ENCODE results near the gene ANTXR2.

The ANTXR2 gene

DNA sequence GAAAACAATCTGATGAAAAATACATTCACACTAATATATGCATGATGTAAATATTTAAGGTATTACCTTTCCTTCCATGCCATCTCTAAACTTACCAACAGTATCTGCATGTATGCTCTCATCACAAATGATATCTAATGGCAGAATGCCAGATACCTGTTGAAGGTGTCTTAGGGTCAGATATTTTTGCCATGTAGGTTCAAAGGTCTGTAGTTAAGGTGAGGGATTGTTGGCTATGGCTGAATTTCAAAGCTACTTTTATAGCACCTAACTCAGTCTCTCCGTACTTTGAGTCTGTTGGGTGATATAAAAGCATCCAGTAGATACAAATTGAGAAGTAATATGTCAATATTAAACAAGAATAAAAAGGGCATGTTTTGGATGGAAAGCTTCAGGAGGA lies 19.8 kb upstream of the ANTXR2 start:
- Histone ChIP-seq H3K27ac (ENCODE audit: low read depth, low read length) (no peak overlapping the region), H3K27me3 (ENCODE audit: control insufficient read depth in 1 of 2, insufficient read depth in 2 of 2, low read length in 2 of 2) (no peaks in the 10 kb centered on the region), H3K4me1 (ENCODE audit: control insufficient read depth in 1 of 2, insufficient read depth in 2 of 2, low read length in 2 of 2) (no peaks in the 10 kb centered on the region), H3K36me3 (ENCODE audit: control insufficient read depth in 1 of 2, insufficient read depth in 2 of 2, low read length in 2 of 2) (no peaks in the 10 kb centered on the region), H3K4me3 (ENCODE audit: low read depth in 1 of 2, low read length in 2 of 2) (no peak overlapping the region), H3K9ac (ENCODE audit: low read depth in 1 of 2, low read length in 2 of 2) (no peak overlapping the region), H3K9me3 (ENCODE audit: control insufficient read depth in 1 of 2, low read length in 2 of 2) (no peaks in the 10 kb centered on the region)

- Histone ChIP-seq H3K4me3 (ENCODE audit: low read depth in 1 of 2, low read length in 2 of 2) (no peak overlapping the region), H3K27me3 (ENCODE audit: control insufficient read depth in 1 of 2, insufficient read depth in 2 of 2, low read length in 2 of 2) (no peaks in the 10 kb centered on the region), H3K4me1 (ENCODE audit: control insufficient read depth in 1 of 2, insufficient read depth in 2 of 2, low read length in 2 of 2) (no peaks in the 10 kb centered on the region), H3K36me3 (ENCODE audit: control insufficient read depth in 1 of 2, insufficient read depth in 2 of 2, low read length in 2 of 2) (no peaks in the 10 kb centered on the region), H3K9me3 (ENCODE audit: control insufficient read depth in 1 of 2, low read length in 2 of 2) (no peaks in the 10 kb centered on the region), H3K9ac (ENCODE audit: low read depth in 1 of 2, low read length in 2 of 2) (no peak overlapping the region), H3K27ac (ENCODE audit: low read depth, low read length) (no peak overlapping the region)
These were observed 19.1 kb upstream of the ANTXR2 start for GRCh38 chr4:80092088-80092487.

GRCh38 chr4:80091688-80092087 lies 18.7 kb upstream of the ANTXR2 start:
- no peaks in the 10 kb centered on the region for H3K9me3 ChIP-seq (ENCODE audit: control insufficient read depth in 1 of 2, low read length in 2 of 2)
- H3K4me3 ChIP-seq (ENCODE audit: low read depth in 1 of 2, low read length in 2 of 2): no peak overlapping the region
- H3K9ac ChIP-seq (ENCODE audit: low read depth in 1 of 2, low read length in 2 of 2): no peak overlapping the region
- no peaks in the 10 kb centered on the region for H3K36me3 ChIP-seq (ENCODE audit: control insufficient read depth in 1 of 2, insufficient read depth in 2 of 2, low read length in 2 of 2)
- no peak overlapping the region for H3K27ac ChIP-seq (ENCODE audit: low read depth, low read length)
- H3K27me3 ChIP-seq (ENCODE audit: control insufficient read depth in 1 of 2, insufficient read depth in 2 of 2, low read length in 2 of 2): no peaks in the 10 kb centered on the region
- H3K4me1 ChIP-seq (ENCODE audit: control insufficient read depth in 1 of 2, insufficient read depth in 2 of 2, low read length in 2 of 2): no peaks in the 10 kb centered on the region

GRCh38 chr4:80091184-80091583 lies 18.2 kb upstream of the ANTXR2 start:
- Histone ChIP-seq H3K36me3 (ENCODE audit: control insufficient read depth in 1 of 2, insufficient read depth in 2 of 2, low read length in 2 of 2) (no peaks in the 10 kb centered on the region), H3K4me3 (ENCODE audit: low read depth in 1 of 2, low read length in 2 of 2) (no peak overlapping the region), H3K9ac (ENCODE audit: low read depth in 1 of 2, low read length in 2 of 2) (no peak overlapping the region), H3K4me1 (ENCODE audit: control insufficient read depth in 1 of 2, insufficient read depth in 2 of 2, low read length in 2 of 2) (no peaks in the 10 kb centered on the region), H3K27ac (ENCODE audit: low read depth, low read length) (no peak overlapping the region), H3K9me3 (ENCODE audit: control insufficient read depth in 1 of 2, low read length in 2 of 2) (no peaks in the 10 kb centered on the region), H3K27me3 (ENCODE audit: control insufficient read depth in 1 of 2, insufficient read depth in 2 of 2, low read length in 2 of 2) (no peaks in the 10 kb centered on the region)

DNA sequence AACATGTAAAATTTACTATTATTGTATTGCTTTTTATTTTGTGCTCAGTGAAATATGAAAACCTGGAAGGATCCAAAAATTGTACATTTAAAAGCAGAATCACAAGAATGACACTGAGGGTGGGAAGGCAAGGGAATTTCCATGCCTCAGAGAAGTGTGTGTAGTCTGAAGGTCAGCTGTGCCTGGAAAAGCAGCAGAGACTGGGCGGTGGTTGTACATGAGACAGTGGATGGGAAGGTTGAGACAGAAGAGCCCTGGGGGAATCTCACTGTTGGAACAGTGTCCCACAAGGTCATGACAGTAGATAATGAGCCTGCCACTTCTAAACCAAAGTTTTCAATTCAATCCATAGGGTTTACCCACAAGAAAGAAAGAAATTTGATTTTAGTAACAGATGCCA lies 17.1 kb upstream of the ANTXR2 start:
- H3K36me3 ChIP-seq (ENCODE audit: control insufficient read depth in 1 of 2, insufficient read depth in 2 of 2, low read length in 2 of 2): no peaks in the 10 kb centered on the region
- H3K27ac ChIP-seq (ENCODE audit: low read depth, low read length): no peak overlapping the region
- H3K27me3 ChIP-seq (ENCODE audit: control insufficient read depth in 1 of 2, insufficient read depth in 2 of 2, low read length in 2 of 2): no peaks in the 10 kb centered on the region
- no peaks in the 10 kb centered on the region for H3K9me3 ChIP-seq (ENCODE audit: control insufficient read depth in 1 of 2, low read length in 2 of 2)
- H3K9ac ChIP-seq (ENCODE audit: low read depth in 1 of 2, low read length in 2 of 2): no peak overlapping the region
- no peak overlapping the region for H3K4me3 ChIP-seq (ENCODE audit: low read depth in 1 of 2, low read length in 2 of 2)
- H3K4me1 ChIP-seq (ENCODE audit: control insufficient read depth in 1 of 2, insufficient read depth in 2 of 2, low read length in 2 of 2): no peaks in the 10 kb centered on the region

DNA sequence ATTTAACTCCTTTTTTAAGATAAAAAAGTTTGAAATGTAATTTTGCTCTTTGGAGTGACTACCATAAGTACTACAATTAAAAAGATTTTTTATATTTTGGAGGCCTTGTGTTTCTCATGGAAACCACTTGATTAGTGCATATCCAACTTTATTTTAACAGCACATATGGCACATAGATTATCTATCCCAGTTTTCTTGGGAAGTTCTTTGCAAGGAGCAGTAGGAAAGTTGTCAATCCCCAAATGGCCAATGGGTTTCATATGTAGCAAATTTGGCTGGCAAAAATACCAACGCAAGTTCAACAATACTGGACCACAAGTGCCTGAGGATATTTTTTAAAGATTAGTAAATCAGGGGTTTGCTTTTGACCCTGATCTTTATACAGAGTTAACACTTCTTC lies 15.4 kb upstream of the ANTXR2 start:
- Histone ChIP-seq H3K36me3 (ENCODE audit: control insufficient read depth in 1 of 2, insufficient read depth in 2 of 2, low read length in 2 of 2) (no peaks in the 10 kb centered on the region), H3K9ac (ENCODE audit: low read depth in 1 of 2, low read length in 2 of 2) (no peak overlapping the region), H3K9me3 (ENCODE audit: control insufficient read depth in 1 of 2, low read length in 2 of 2) (no peaks in the 10 kb centered on the region), H3K4me1 (ENCODE audit: control insufficient read depth in 1 of 2, insufficient read depth in 2 of 2, low read length in 2 of 2) (no peaks in the 10 kb centered on the region), H3K27ac (ENCODE audit: low read depth, low read length) (no peak overlapping the region), H3K27me3 (ENCODE audit: control insufficient read depth in 1 of 2, insufficient read depth in 2 of 2, low read length in 2 of 2) (no peaks in the 10 kb centered on the region), H3K4me3 (ENCODE audit: low read depth in 1 of 2, low read length in 2 of 2) (no peak overlapping the region)

- Histone ChIP-seq H3K27ac (ENCODE audit: low read depth, low read length) (no peak overlapping the region), H3K27me3 (ENCODE audit: control insufficient read depth in 1 of 2, insufficient read depth in 2 of 2, low read length in 2 of 2) (no peaks in the 10 kb centered on the region), H3K9me3 (ENCODE audit: control insufficient read depth in 1 of 2, low read length in 2 of 2) (no peaks in the 10 kb centered on the region), H3K9ac (ENCODE audit: low read depth in 1 of 2, low read length in 2 of 2) (no peak overlapping the region), H3K36me3 (ENCODE audit: control insufficient read depth in 1 of 2, insufficient read depth in 2 of 2, low read length in 2 of 2) (no peaks in the 10 kb centered on the region), H3K4me1 (ENCODE audit: control insufficient read depth in 1 of 2, insufficient read depth in 2 of 2, low read length in 2 of 2) (no peaks in the 10 kb centered on the region), H3K4me3 (ENCODE audit: low read depth in 1 of 2, low read length in 2 of 2) (no peak overlapping the region)
These were observed 13.3 kb upstream of the ANTXR2 start for GRCh38 chr4:80086296-80086695.

- H3K36me3 ChIP-seq (ENCODE audit: control insufficient read depth in 1 of 2, insufficient read depth in 2 of 2, low read length in 2 of 2): no peaks in the 10 kb centered on the region
- H3K27ac ChIP-seq (ENCODE audit: low read depth, low read length): no peak overlapping the region
- no peaks in the 10 kb centered on the region for H3K4me1 ChIP-seq (ENCODE audit: control insufficient read depth in 1 of 2, insufficient read depth in 2 of 2, low read length in 2 of 2)
- no peaks in the 10 kb centered on the region for H3K9me3 ChIP-seq (ENCODE audit: control insufficient read depth in 1 of 2, low read length in 2 of 2)
- H3K27me3 ChIP-seq (ENCODE audit: control insufficient read depth in 1 of 2, insufficient read depth in 2 of 2, low read length in 2 of 2): no peaks in the 10 kb centered on the region
- H3K9ac ChIP-seq (ENCODE audit: low read depth in 1 of 2, low read length in 2 of 2): no peak overlapping the region
- no peak overlapping the region for H3K4me3 ChIP-seq (ENCODE audit: low read depth in 1 of 2, low read length in 2 of 2)
These were observed 12.1 kb upstream of the ANTXR2 start for GRCh38 chr4:80085081-80085480.

- Histone ChIP-seq H3K9ac (ENCODE audit: low read depth in 1 of 2, low read length in 2 of 2) (no peak overlapping the region), H3K27me3 (ENCODE audit: control insufficient read depth in 1 of 2, insufficient read depth in 2 of 2, low read length in 2 of 2) (no peaks in the 10 kb centered on the region), H3K4me1 (ENCODE audit: control insufficient read depth in 1 of 2, insufficient read depth in 2 of 2, low read length in 2 of 2) (no peaks in the 10 kb centered on the region), H3K27ac (ENCODE audit: low read depth, low read length) (no peak overlapping the region), H3K36me3 (ENCODE audit: control insufficient read depth in 1 of 2, insufficient read depth in 2 of 2, low read length in 2 of 2) (no peaks in the 10 kb centered on the region), H3K4me3 (ENCODE audit: low read depth in 1 of 2, low read length in 2 of 2) (no peak overlapping the region), H3K9me3 (ENCODE audit: control insufficient read depth in 1 of 2, low read length in 2 of 2) (no peaks in the 10 kb centered on the region)
These were observed 9.7 kb upstream of the ANTXR2 start for GRCh38 chr4:80082693-80083092.

DNA sequence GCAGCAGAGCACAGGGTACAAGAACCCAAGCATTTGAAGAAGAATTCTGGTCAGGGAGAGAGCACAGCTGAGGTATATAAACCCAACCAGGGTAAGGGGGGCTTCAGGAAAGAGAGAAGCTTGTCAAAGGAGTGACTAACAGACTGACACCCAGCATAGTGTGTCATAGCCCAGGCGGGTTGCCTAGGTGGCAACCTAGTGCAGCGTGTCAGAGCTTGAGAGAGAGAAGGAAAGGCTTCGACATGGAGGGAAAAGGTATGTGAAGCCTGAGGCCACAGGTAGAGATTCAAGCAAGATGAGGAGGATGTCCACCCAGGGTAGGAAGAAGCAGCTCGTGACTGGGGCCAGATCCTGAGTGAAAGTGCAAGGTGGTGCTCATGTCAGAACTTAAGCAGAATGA lies 8.5 kb upstream of the ANTXR2 start:
- Histone ChIP-seq H3K36me3 (ENCODE audit: control insufficient read depth in 1 of 2, insufficient read depth in 2 of 2, low read length in 2 of 2) (no peaks in the 10 kb centered on the region), H3K9me3 (ENCODE audit: control insufficient read depth in 1 of 2, low read length in 2 of 2) (no peaks in the 10 kb centered on the region), H3K9ac (ENCODE audit: low read depth in 1 of 2, low read length in 2 of 2) (no peak overlapping the region), H3K4me1 (ENCODE audit: control insufficient read depth in 1 of 2, insufficient read depth in 2 of 2, low read length in 2 of 2) (no peaks in the 10 kb centered on the region), H3K27ac (ENCODE audit: low read depth, low read length) (no peak overlapping the region), H3K4me3 (ENCODE audit: low read depth in 1 of 2, low read length in 2 of 2) (no peak overlapping the region), H3K27me3 (ENCODE audit: control insufficient read depth in 1 of 2, insufficient read depth in 2 of 2, low read length in 2 of 2) (no peaks in the 10 kb centered on the region)

DNA sequence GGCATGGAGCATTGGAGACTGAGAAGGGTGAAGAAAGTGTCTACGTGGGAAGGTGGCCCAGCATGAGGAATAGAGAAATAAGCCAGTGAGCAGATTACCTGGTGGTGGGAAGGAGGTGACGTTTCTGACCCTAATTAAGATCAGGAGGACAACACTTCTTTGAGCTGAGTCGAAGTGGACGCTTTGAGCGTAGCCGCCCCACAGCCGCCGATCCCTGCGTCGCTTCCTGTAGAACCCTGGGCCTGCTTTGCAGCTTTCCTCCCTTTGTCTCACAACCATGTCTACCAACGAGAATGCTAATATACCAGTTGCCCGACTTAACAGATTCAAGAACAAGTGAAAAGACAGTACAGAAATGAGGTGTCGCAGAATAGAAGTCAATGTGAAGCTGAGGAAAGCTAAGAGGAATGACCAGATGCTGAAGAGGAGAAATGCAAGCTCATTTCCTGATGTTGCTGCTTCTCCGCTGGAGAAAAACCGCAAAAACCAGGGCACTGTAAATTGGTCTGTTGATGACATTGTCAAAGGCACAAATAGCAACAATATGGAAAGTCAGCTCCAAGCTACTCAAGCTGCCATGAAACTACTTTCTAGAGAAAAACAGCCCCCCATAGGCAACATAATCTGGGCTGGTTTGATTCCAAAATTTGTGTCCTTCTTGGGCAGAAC lies 6.4 kb upstream of the ANTXR2 start:
- Histone ChIP-seq H3K27me3 (ENCODE audit: control insufficient read depth in 1 of 2, insufficient read depth in 2 of 2, low read length in 2 of 2) (no peaks in the 10 kb centered on the region), H3K36me3 (ENCODE audit: control insufficient read depth in 1 of 2, insufficient read depth in 2 of 2, low read length in 2 of 2) (no peaks in the 10 kb centered on the region), H3K9ac (ENCODE audit: low read depth in 1 of 2, low read length in 2 of 2) (no peak overlapping the region), H3K9me3 (ENCODE audit: control insufficient read depth in 1 of 2, low read length in 2 of 2) (no peaks in the 10 kb centered on the region), H3K27ac (ENCODE audit: low read depth, low read length) (no peak overlapping the region), H3K4me1 (ENCODE audit: control insufficient read depth in 1 of 2, insufficient read depth in 2 of 2, low read length in 2 of 2) (peaks cover 3 to 5% of the 10 kb centered on the region in 2 donors), H3K4me3 (ENCODE audit: low read depth in 1 of 2, low read length in 2 of 2) (no peak overlapping the region)

All from duodenal mucosa (tissue), 2 donors.